Astrocyte (in vitro differentiated cells and primary cell): ENCODE results near the gene SLC7A8. TPM values are rescaled to one million over a fixed set of nuclear protein-coding genes. Genes with fewer than 3 reads are reported as not detected.

ENCODE experiments used
- DNase-seq: peaks from one replicate; pipeline ENCODE4 v3.0.0-alpha.2; 2010; ENCODE audit warnings: low read depth
- FAIRE-seq: peaks from 2 replicates; lab custom pipeline; 2011; peaks lifted over from hg19 to GRCh38; lab: Jason Lieb, UNC
- H2AFZ ChIP-seq: 2 replicates; pipeline ENCODE4 v1.6.0; 2012; ENCODE audit warnings: low read depth, low read length, inconsistent platforms
- H3K27ac ChIP-seq: 2 replicates; pipeline ENCODE4 v1.5.1; 2011; ENCODE audit warnings: low read depth, low read length, inconsistent platforms
- H3K27me3 ChIP-seq: 2 replicates; pipeline ENCODE4 v1.6.0; 2011; ENCODE audit warnings: low read length, inconsistent platforms; ENCODE audit not compliant: insufficient read depth
- H3K36me3 ChIP-seq: 2 replicates; pipeline ENCODE4 v1.5.1; 2011; ENCODE audit warnings: low read length, inconsistent platforms; ENCODE audit not compliant: insufficient read depth
- H3K4me1 ChIP-seq: 2 replicates; pipeline ENCODE4 v1.5.1; 2011; ENCODE audit warnings: low read length, inconsistent platforms; ENCODE audit not compliant: insufficient read depth
- H3K4me2 ChIP-seq: 2 replicates; pipeline ENCODE4 v1.6.0; 2012; ENCODE audit warnings: low read length, inconsistent platforms
- H3K4me3 ChIP-seq: 2 replicates; pipeline ENCODE4 v1.5.1; 2011; ENCODE audit warnings: low read depth, mild to moderate bottlenecking, low read length, inconsistent platforms; ENCODE audit not compliant: insufficient read depth
- H3K79me2 ChIP-seq: 2 replicates; pipeline ENCODE4 v1.6.0; 2012; ENCODE audit warnings: mild to moderate bottlenecking, low read length, inconsistent platforms; ENCODE audit not compliant: insufficient read depth
- H3K9ac ChIP-seq: 2 replicates; pipeline ENCODE4 v1.6.0; 2012; ENCODE audit warnings: mild to moderate bottlenecking, low read length, inconsistent platforms
- H3K9me3 ChIP-seq: 2 replicates; pipeline ENCODE4 v1.5.1; 2012; ENCODE audit warnings: low read depth, mild to moderate bottlenecking, low read length, inconsistent platforms; ENCODE audit not compliant: insufficient read depth
- H4K20me1 ChIP-seq: 2 replicates; pipeline ENCODE4 v1.6.0; 2012; ENCODE audit warnings: low read length, inconsistent platforms; ENCODE audit not compliant: insufficient read depth
- H3K27ac Mint-ChIP-seq: one replicate; pipeline ENCODE4 v1.8.0; 2021; ENCODE audit warnings: mild to moderate bottlenecking, mixed read lengths; ENCODE audit not compliant: unreplicated experiment
- H3K27me3 Mint-ChIP-seq: one replicate; pipeline ENCODE4 v1.8.0; 2021; ENCODE audit warnings: low read depth, mixed read lengths; ENCODE audit not compliant: unreplicated experiment
- H3K36me3 Mint-ChIP-seq: one replicate; pipeline ENCODE4 v1.8.0; 2021; ENCODE audit warnings: low read depth, mixed read lengths; ENCODE audit not compliant: unreplicated experiment
- H3K4me1 Mint-ChIP-seq: one replicate; pipeline ENCODE4 v1.8.0; 2021; ENCODE audit warnings: low read depth, mixed read lengths; ENCODE audit not compliant: unreplicated experiment
- H3K4me3 Mint-ChIP-seq: one replicate; pipeline ENCODE4 v1.8.0; 2021; ENCODE audit warnings: mild to moderate bottlenecking, moderate library complexity, mixed read lengths; ENCODE audit not compliant: unreplicated experiment
- H3K9me3 Mint-ChIP-seq: one replicate; pipeline ENCODE4 v1.8.0; 2021; ENCODE audit warnings: mild to moderate bottlenecking, mixed read lengths; ENCODE audit not compliant: unreplicated experiment
- CTCF ChIP-seq: IDR thresholded peaks from 2 replicates; pipeline ENCODE4 v1.5.1; 2011; ENCODE audit warnings: low read depth, mild to moderate bottlenecking, inconsistent platforms, low read length, moderate library complexity; ENCODE audit not compliant: insufficient read depth
- EZH2 ChIP-seq: IDR thresholded peaks from 2 replicates; pipeline ENCODE4 v1.6.1; 2012; ENCODE audit warnings: mild to moderate bottlenecking, low read length, inconsistent platforms; ENCODE audit not compliant: insufficient read depth
- total RNA-seq: library from RNA; stranded (reverse); gene quantifications from 2 replicates; pipeline ENCODE4 v1.2.1, GENCODE V29; 2021

The SLC7A8 gene
- total RNA-seq, 1 donor from 2014 or later: 6.5 TPM

- no peaks in the 10 kb centered on the region for H3K36me3 ChIP-seq
- Mint-ChIP-seq H3K36me3 (peaks cover 4% of the 10 kb centered on the region), H3K4me3 (peak overlapping the region; percentile 20), H3K9me3 (no peaks in the 10 kb centered on the region), H3K27ac (no peak overlapping the region), H3K4me1 (no peaks in the 10 kb centered on the region), H3K27me3 (peaks cover 3% of the 10 kb centered on the region)
- no peak overlapping the region for H3K4me2 ChIP-seq
- no peak overlapping the region for H3K27ac ChIP-seq
- no peak overlapping the region for H2AFZ ChIP-seq
- no peaks in the 10 kb centered on the region for H3K9me3 ChIP-seq
- DNase-seq (no peak), FAIRE-seq (no peak)
- no peaks in the 10 kb centered on the region for H3K79me2 ChIP-seq
- H3K4me3 ChIP-seq: no peak overlapping the region
- no peaks in the 10 kb centered on the region for H4K20me1 ChIP-seq
- TF ChIP-seq CTCF (no peak), EZH2 (no peak)
- H3K27me3 ChIP-seq: peaks cover 3% of the 10 kb centered on the region
- no peaks in the 10 kb centered on the region for H3K4me1 ChIP-seq
- H3K9ac ChIP-seq: no peak overlapping the region
Observed at GRCh38 chr14:23106747-23107045, 76.8 kb downstream of the SLC7A8 start.

- no peak overlapping the region for H3K9ac ChIP-seq
- H3K4me3 ChIP-seq: no peak overlapping the region
- no peaks in the 10 kb centered on the region for H3K9me3 ChIP-seq
- H3K36me3 ChIP-seq: no peaks in the 10 kb centered on the region
- no peaks in the 10 kb centered on the region for H3K27me3 ChIP-seq
- no peak overlapping the region for H3K4me3 Mint-ChIP-seq
- no peak overlapping the region for H3K27ac Mint-ChIP-seq
- H3K79me2 ChIP-seq: no peaks in the 10 kb centered on the region
- peaks cover 5% of the 10 kb centered on the region for H3K36me3 Mint-ChIP-seq
- H3K27me3 Mint-ChIP-seq: peaks cover 3% of the 10 kb centered on the region
- no peak overlapping the region for H3K4me2 ChIP-seq
- FAIRE-seq (no peak), DNase-seq (no peak)
- TF ChIP-seq CTCF: no peak
- TF ChIP-seq EZH2: no peak
- H3K27ac ChIP-seq: no peak overlapping the region
- H3K4me1 ChIP-seq: no peaks in the 10 kb centered on the region
- H4K20me1 ChIP-seq: peaks cover 10% of the 10 kb centered on the region
- H3K4me1 Mint-ChIP-seq: no peaks in the 10 kb centered on the region
- H2AFZ ChIP-seq: no peak overlapping the region
- no peaks in the 10 kb centered on the region for H3K9me3 Mint-ChIP-seq
Observed at GRCh38 chr14:23105348-23105824, 78.1 kb downstream of the SLC7A8 start.

- no peak for TF ChIP-seq CTCF
- no peak for TF ChIP-seq EZH2
- H3K9me3 Mint-ChIP-seq: no peaks in the 10 kb centered on the region
- no peak within 1 kb of the TSS for H3K4me2 ChIP-seq
- no peaks in the 10 kb centered on the region for H3K36me3 ChIP-seq
- H2AFZ ChIP-seq: no peak within 1 kb of the TSS
- no peaks in the 10 kb centered on the region for H3K27me3 ChIP-seq
- H3K27me3 Mint-ChIP-seq: peaks cover 3% of the 10 kb centered on the region
- no peaks in the 10 kb centered on the region for H3K79me2 ChIP-seq
- DNase-seq (no peak), FAIRE-seq (no peak)
- H3K9me3 ChIP-seq: no peaks in the 10 kb centered on the region
- H3K9ac ChIP-seq: no peak within 1 kb of the TSS
- peaks cover 6% of the 10 kb centered on the region for H3K36me3 Mint-ChIP-seq
- H3K4me1 Mint-ChIP-seq: no peaks in the 10 kb centered on the region
- H3K4me3 Mint-ChIP-seq: no peak within 1 kb of the TSS
- H4K20me1 ChIP-seq: peaks cover 16% of the 10 kb centered on the region
- no peak within 1 kb of the TSS for H3K4me3 ChIP-seq
- H3K27ac ChIP-seq: no peak within 1 kb of the TSS
- H3K27ac Mint-ChIP-seq: no peak within 1 kb of the TSS
- H3K4me1 ChIP-seq: no peaks in the 10 kb centered on the region
Observed at GRCh38 chr14:23104591-23105347, 78.7 kb downstream of the SLC7A8 start, which contains the start of gene CIROP. CIROP (minus strand) TSS chr14:23104989; CDS start chr14:23104920, 69 bp downstream.
